ENCODE results near the gene NGFR. TPM values are rescaled to one million over a fixed set of nuclear protein-coding genes. Genes with fewer than 3 reads are reported as not detected.
A peak's percentile ranks its signal among the peaks of the same experiment; 100 is the strongest.

NGFR gene, protein sequence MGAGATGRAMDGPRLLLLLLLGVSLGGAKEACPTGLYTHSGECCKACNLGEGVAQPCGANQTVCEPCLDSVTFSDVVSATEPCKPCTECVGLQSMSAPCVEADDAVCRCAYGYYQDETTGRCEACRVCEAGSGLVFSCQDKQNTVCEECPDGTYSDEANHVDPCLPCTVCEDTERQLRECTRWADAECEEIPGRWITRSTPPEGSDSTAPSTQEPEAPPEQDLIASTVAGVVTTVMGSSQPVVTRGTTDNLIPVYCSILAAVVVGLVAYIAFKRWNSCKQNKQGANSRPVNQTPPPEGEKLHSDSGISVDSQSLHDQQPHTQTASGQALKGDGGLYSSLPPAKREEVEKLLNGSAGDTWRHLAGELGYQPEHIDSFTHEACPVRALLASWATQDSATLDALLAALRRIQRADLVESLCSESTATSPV
- 1.9 and 2.2 TPM in 2 replicates for polyA plus RNA-seq (2014; cell fraction: cytosol; rRNA removed)
- 1.4 TPM in 2 replicates for polyA plus RNA-seq (2014; cell fraction: nucleus; rRNA removed)

DNA sequence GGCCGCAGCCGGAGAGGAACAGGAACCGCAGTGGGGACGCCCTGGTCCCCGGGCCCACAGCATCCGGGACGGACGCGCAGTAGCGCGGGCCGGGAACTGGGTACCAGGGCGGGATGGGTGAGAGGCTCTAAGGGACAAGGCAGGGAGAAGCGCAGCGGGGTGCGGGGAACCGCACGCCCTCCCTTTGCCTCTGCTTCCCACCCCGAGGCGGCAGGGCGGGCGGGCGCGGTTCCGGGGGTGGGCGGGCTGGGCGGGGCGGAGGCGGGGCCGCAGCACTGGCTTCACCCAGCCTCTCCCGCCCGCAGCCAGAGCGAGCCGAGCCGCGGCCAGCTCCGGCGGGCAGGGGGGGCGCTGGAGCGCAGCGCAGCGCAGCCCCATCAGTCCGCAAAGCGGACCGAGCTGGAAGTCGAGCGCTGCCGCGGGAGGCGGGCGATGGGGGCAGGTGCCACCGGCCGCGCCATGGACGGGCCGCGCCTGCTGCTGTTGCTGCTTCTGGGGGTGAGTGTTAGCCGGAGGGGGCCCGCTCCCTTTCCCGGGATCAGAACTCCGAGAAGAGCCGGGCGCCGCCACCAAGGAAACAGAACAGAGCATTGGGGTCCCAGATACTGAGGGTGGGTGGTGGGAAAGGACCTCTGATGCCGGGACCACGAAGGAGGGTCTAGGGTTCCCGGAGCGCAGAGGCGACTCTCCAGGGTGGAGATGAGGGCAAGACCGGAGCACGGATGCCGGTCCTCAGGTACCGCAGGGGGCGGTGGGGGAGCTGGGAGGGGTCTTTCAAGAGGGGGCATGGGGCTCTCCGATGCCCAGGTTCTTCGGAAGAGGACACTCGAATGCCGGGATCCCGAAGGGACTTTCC lies at the start of gene NGFR:
Gene NGFR, plus strand, starts transcription at position 308 of the 856 bp plus-strand sequence. Its CDS starts 125 bp downstream, at position 433.
- DNase-seq (ENCODE audit: low spot score): peak; percentile 49

DNA sequence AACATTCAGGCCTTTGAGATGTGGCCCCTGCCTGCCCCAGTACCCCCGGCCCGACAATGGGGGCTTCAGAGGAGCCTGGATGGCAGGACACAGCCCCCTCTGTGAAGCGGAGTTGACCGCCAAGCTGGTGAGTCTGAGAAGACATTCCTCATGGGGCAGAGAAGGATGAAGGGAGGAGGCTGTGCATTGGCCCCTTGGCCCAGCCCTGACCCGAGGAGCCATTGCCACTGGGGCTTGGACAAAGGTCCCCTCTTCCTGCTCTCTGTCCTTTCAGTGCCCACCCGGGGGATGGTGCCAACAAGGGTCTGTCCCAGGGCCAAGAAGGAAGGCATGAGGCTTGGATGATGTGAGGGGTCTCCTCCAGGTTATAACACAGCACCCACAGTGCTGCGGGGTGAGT lies 49.5 kb upstream of the NGFR start:
- DNase-seq (ENCODE audit: low spot score): no peak

DNA sequence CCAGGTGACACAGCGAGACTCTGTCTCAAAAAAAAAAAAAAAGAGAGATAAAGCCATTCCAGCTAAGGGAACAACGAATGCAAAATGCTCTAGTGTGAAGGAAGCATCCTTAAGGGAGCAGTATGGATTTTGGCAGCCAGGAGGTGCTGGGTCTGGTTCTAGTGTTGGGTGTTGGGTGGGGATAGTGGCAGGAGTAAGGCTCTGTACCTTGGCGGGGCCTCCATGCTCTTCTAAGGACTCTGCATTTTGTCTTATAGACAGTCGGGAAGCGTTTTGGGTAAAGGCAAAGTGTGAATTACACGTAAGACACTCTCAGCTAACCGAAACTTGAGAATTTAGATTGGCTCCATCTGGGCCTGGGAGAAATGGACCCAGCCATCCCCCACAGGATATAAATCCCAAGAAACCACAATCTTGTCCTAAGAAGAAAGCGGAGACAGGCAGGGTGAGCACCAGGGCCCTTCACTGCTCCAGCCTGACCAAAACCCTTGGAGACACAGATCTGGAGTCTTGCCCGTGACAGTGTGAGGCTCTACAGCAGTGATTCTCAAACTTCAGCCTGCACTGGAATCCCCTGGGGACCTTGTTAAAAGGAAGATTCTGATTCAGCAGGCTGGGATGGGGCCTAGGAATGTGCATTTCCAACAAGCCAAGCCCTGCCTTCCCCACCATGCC lies 47.3 kb upstream of the NGFR start:
- DNase-seq (ENCODE audit: low spot score): no peak

DNA sequence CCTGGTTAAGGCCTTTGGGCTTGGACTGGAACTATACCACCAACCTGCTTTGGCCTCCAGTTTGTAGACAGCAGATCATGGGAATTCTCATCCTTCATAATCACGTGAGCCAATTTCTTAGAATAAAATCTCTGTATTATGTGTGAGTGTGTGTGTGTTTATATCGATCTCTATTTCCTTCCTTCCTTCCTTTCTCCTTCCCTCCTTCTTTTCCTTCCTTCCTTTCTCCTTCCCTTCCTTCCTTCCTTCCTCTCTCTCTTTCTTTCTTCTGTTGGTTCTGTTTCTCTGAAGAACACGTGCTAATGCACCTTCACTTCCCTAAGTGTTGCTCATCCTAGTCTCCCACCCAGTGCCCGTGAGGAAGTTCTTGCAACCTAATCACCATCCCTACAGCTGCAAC lies 44.9 kb upstream of the NGFR start:
- DNase-seq (ENCODE audit: low spot score): no peak

DNA sequence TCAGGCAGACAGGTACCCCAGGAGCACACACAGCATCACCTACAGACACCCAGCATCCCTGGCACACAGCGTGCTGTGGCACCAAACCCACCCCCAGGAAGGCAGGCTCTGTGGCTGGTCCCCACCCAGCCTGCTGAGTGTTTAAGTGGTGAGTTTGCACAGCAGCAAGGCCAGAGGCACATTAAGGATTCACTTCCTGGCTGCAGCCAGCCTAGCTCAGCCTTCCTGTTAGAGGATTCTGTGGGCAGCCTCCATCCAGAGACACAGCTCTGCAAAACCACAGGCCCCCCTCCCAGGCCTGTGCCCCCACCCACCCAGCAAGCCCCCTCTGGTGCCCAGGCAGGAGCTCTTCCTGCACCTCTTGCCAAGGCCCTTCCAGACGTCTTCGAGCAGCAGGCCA lies 44.4 kb upstream of the NGFR start:
- DNase-seq (ENCODE audit: low spot score): no peak

DNA sequence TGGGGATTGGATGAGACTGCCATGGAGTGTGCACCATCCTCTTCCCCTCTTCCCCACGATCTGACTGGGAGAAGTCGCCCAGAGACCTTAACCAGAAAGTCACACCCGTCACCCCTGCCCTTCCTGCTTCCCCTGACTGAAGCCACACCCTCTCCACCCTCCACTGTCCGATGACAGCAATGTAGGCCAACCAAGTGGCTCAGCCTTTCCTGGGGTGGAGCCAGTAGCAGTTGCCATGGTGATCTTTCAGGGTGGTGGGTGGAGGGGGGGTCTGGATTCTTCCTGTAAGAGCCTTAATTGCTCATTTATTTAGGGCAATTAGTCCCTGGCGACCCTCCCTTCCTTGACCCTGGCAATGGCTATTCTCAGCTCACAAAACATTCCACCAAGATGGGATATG lies 42.9 kb upstream of the NGFR start:
- DNase-seq (ENCODE audit: low spot score): no peak

DNA sequence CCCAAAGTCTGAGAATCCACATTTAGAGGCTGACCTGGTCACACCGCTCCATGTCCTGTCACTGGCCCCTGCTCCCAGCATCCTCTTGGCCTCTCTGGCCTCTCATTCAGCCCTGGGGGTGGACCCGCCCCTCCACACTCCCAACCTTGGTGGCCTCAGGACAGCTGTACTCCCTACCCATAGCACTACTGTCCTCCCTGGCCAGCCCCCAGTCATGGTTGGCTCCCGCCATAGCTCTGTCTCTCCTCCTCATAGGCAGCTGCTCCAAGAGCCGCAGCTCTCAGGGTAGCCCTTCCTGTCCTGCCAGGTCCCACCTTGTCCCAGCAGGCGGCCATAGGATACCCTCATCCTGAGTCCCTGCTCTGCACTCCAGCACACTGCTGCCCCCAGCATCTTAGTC lies 42.4 kb upstream of the NGFR start:
- DNase-seq (ENCODE audit: low spot score): no peak

DNA sequence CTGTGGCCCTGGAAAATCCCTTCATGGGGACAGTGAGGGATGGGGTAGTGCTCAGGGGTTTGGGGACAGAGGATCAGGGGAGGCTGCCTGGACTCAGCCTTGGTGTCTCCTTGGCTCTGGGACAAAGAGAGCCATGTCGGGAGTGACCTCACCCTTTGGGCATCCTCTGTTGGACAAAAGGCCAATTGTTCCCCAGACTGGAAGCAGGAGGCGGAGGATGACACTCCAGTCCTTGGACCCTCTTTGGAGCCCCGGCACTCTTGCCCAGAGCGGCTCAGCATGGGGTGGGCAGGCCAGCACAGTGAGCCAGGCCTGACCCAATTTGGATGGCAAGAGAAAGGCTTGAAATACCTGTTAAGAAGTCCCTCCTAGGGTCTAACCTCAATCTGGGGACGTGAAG lies 41.0 kb upstream of the NGFR start:
- no peak for DNase-seq (ENCODE audit: low spot score)

DNA sequence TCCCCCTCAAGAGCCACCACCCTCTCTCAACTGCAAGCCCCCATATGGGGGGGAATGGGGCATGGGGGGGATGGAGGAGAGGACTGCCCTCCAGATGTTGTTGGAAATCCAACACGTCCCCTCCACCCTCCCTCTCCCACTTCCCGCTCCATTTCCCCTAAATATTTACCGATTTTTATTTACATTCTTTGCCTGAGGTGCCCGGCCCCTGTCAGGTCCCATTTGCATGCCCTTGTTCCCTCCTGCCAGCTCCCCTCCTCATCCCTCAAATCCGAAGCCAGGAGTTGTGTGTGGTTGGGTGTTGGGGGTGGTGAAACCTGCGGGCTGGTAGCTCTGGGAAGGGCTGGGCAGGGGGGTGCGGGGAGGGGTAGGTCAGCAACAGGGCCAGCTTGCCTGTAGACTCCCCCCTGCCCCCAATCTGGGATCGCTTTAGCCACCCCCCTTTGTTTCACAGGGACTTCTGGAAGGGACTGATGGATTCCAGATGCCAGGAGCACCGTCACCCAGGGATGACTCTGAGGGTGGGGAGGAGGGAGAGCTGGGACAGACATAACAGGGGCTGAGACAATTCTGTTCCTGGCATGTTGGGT lies 39.7 kb upstream of the NGFR start:
- no peak for DNase-seq (ENCODE audit: low spot score)

DNA sequence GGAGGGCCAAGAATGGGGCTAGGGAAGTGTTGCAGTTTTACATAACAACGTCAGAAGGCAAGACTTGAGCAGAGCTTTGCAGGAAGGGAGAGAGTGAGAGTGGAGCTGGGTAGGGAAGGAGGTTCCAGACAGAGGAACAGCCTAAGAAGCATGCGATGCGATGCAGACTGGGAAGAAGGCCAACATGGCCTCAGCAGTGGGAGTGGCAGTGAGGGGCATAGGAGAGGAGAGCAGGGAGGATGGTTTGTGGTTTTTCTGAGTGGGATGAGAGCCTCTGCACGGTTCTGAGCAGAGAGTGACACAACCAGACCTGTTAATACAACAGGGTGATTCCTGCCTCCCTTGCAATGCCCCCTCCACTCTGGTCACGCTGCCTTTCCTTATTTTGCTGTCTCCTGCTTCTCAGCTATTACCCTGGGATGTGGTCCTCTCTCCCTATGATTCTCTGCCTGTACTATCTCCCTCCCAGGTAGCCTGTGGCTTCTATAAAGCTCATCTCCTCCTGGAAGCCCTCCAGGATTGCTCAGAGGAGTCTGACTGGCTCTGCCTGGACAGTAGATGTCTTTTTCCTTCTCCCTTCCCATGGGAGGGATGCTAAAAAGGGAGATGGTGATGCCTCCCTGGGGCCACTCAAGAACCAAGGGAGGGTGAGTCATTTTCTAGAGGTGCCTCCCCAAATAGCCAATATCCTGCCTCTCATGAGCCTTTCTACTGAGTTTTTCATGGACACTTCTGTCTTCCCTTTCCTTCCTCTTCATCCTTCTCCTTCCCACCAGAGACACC lies 38.7 kb upstream of the NGFR start:
- DNase-seq (ENCODE audit: low spot score): no peak

DNA sequence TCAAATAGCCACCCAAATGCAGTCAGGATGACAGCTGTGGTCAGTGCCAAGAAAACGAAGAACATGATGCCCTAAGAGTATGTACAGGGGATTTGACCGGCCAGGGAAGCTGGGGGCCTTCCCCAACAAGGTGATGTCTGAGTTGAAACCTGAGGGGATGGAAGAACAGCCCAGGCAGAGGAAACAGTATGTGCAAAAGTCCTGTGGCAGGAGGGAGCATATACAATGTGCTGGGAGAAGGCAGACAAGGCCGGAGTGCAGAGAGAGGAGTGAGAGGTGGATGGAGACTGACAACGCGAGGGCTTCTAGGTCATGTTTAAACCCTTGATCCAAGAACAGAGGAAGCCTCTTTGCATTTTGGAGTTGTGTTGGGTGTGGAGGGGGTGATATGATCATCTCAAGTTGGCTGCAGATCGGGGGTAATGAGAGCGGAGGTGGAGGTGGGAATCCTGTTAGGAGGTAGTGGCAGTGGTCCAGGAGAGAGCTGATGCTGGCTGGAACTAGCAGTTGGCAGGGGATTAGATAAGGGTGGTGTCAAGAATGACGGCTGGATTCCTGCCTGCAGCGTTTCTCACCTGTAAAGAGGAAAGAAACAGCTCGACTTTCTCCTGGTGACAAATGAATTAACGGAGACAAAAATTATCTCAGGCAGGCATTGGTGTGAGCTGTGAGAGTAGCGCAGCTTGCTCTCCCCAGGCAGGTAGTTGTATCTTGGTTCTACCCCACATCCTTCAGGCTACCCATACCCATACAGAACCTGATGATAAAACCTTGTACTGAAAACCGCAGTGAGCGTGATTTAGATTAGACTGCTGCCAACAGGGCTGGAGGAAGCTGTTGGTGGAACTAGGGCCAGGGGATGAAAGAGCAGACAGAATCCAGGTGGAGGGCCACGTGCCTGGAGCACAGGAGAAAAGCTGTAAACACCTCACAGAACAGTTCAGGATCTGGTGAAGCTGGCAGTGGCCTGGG lies 37.2 kb upstream of the NGFR start:
- DNase-seq (ENCODE audit: low spot score): no peak

DNA sequence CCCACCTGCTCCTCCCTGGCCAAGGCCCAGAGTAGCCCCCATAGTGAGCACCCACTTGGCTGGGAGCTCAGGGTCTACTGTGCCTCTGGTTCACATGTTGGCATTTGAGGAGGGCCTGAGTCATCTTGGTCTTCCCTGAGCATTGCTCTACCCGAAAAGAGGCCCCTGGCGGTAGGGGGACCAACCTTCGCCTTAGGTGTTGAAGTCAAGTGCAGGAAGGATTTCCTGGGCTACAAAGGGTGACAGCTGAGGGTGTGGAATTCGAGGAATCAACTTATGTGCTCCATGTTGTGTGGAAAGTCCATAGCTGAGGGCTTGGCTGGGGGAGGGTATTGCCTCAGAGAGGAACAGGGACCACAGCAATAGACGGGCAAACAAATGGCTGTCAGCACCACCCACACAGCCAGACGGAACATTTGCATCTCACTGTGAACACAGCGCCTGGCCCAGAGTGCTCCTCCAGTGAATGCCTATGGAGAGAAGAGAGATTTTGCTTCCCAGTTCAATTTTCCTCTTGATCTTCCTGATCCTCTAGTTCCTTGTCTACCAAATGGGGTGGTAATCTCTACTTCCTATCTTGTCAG lies 35.6 kb upstream of the NGFR start:
- DNase-seq (ENCODE audit: low spot score): no peak

DNA sequence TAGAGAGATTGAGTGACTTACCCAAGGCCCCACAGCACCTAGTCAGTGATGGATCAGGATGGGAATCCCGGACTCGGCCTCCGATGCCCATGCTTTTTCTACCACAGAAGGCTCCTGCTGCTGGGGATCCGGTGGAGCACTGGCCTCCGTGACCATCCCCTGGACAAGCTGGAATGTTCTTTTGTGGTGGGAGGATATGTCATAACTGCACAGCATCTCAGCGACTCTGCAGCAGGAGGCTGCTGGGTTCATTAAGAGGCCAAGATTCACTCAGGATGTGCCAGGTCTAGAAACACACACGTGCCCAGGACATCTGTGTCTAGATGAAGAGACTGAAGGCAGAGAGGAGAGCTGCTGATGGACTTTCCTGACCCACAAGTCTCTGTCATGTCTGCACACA lies 34.7 kb upstream of the NGFR start:
- no peak for DNase-seq (ENCODE audit: low spot score)

DNA sequence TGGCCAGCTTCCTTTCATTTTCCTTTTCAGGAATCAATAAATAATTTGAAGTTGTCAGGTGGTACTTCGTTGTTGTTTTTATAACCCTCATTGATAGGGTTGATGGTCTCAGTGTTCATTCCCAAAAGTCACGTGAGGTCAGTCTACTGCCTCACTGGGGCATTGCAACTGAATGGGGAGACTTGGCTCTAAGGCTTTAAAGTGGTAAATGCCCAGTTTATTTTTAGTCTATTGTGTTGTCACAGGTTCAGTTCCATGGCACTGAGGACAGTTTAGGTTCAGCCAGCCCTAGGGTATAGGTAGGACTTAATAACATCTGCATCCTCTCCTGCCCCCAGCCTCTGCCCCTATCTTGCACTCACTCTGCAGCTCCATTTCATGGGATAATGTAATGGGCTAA lies 33.5 kb upstream of the NGFR start:
- DNase-seq (ENCODE audit: low spot score): no peak

DNA sequence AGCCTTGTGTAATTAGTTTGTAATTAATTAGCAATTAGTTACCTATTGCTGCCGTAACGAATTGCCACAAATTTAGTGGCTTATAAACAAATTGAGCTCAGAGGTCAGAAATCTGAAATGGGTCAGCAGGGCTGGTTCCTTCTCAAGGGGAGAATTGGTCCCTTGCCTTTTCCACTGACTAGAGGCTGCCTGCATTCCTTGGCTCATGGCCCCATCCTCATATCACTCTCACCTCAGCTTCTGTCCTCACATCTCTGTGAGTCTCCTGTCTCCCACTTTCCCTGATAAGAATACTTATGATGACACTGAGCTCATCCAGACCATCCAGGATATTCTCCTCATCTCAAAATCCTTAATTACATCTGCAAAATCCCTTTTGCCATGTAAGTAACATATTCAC lies 31.0 kb upstream of the NGFR start:
- DNase-seq (ENCODE audit: low spot score): no peak

DNA sequence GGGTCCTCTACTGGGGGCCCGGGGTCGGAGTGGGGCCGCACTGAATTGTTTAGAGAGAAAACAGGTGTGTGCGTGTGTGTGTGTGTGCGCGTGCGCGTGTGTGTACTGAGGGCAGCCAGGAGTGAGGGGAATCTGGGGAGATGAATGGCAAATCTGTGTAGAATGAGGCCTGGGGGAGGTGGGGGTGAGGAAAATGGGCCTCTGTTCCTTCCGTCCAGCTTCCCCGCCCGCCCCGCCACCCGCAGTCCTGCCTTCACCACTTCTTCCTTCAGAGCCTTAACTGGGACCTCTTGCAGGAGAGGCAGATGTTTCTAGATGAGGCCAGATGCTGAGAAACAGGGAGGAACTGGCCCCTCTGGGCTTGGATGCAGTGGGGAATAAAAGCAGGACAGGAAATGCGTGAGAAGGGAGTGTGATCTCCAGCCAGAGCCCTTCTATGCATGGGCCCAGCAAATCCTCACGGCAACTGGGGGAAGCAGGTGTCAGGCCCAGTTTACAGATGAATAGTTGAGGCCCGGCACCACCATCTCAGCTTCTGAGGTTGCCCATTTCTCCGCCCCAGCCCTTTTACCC lies 29.7 kb upstream of the NGFR start:
- DNase-seq (ENCODE audit: low spot score): no peak

DNA sequence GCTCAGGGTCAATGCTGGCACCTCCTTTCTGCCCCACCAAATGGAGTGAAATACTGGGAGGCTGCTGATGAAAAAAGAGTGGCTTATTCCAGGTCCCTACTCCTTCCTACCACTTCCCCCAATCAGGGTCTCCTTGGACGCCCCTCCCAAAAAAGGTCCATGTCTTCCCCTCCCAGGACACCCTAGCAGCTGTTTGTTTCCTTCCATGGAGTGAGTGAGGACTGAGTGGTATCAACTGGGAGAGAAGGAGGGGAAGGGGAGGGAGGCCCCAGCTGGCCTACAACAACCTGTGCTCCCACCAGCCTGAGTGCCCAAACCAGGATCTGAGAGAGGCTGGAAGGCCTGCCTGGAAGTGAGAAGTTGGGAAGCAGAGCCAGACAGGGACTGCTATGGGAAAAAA lies 28.7 kb upstream of the NGFR start:
- DNase-seq (ENCODE audit: low spot score): no peak

DNA sequence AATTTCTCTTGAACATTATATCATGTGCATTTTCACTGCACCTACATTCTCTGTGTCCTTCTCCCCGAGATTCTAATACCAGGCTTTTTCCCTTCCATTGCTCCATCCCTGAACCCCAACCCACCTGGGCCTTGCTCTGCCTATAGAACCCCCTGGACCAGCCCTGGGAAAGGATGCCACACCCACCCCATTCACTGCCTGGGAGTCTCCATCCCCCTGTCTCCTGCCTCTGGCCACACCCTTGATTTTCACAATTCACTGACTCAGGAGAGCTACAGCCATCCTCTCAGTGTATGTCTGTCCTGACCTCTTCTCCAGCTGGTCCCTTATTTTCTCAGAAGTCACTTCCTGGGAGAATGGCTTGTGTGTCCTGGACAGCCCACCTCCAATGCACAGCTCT lies 27.9 kb upstream of the NGFR start:
- no peak for DNase-seq (ENCODE audit: low spot score)

DNA sequence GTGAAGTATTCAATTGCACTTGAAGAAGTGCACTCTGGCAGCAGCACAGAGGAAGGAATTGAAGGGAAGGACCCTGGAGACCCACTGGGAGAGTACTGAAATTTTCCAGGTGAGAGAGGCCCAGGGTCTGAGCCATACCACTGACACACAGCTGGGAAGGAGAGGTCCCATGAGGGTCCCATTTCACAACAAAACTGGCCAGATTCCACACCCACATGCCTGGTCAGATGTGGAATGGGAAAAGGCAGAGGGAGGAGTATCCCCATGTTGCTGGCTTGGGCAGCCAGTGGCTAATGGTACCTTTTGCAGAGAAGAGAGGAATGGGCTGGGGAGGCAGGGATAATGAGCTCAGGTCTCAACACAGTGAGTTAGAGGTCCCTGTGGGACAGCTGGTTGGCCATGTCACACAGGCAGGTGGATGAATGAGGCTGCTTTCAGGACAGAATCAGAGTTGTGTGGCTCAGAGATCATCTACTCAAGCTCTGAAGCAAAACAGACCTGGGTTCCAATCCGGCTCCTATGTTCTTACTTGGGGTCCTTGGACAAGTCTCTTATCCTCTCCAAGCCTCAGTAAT lies 26.2 kb upstream of the NGFR start:
- no peak for DNase-seq (ENCODE audit: low spot score)
